Measurements from ENCODE around the gene TBC1D5.

TBC1D5 gene

DNA sequence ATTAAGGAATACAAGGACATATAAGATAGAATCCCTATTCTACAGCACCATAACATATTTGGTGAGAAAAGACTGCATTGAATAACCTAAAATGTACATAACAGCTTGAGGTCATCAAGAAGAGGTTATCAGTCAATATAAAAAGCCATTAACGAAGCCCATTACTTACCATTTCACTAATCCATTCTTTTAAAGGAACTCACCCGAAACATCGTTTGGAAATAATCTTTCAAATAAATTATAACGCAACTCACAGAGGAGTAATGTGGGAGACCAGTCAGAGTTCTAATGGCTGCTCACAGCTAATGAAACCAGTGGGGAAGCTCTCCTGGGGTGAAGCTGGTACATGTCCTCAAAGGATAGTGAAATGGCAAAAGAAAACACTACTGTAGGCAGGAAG lies 188.4 kb downstream of the TBC1D5 start:
- no peak overlapping the region for H3K4me3 ChIP-seq
- no peaks in the 10 kb centered on the region for H3K4me1 ChIP-seq
- no peak overlapping the region for H3K9ac ChIP-seq
- H3K27me3 ChIP-seq, result no peaks in the 10 kb centered on the region
- H3K27ac ChIP-seq, result no peak overlapping the region
- peaks cover 0 to 10% (median 0%) of the 10 kb centered on the region in 11 experiments; a peak in 4 of 22 replicates for H3K36me3 ChIP-seq
- no peak overlapping the region for H3K4me2 ChIP-seq
- TF ChIP-seq Cebpa-rat (IDR thresholded peaks at IDR 0.05), result no peak
- no peaks in the 10 kb centered on the region; a peak in 1 of 22 replicates for H3K9me3 ChIP-seq (replicated peaks in 1 of 11)
- peaks cover 0 to 5% (median 0%) of the 10 kb centered on the region in 11 experiments; a peak in 2 of 22 replicates for H4K20me1 ChIP-seq

DNA sequence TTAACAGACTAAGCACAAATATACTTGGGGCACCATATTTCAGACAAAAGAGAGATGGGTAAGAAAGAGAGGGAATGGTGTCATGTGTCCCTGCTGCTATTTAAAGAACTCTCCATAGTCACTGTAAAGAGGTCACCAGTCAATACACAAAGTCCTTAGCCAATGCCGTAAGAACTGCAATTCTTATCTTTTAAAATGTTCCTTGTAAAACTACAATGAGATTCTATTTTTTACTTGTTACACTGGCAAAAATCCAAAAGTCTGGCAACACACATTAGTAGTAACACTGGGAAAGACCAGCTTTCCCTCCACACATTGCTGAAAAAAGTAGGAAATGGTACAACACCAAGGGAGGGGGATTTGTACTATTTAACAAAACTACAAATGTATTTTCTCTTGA lies 189.4 kb downstream of the TBC1D5 start:
- no peaks in the 10 kb centered on the region for H3K27me3 ChIP-seq
- no peak for TF ChIP-seq Cebpa-rat (IDR thresholded peaks at IDR 0.05)
- H3K4me2 ChIP-seq, result no peak overlapping the region
- no peaks in the 10 kb centered on the region; a peak in 1 of 22 replicates for H3K9me3 ChIP-seq (replicated peaks in 1 of 11)
- H4K20me1 ChIP-seq, result peaks cover 0 to 5% (median 0%) of the 10 kb centered on the region in 11 experiments; a peak in 2 of 22 replicates
- H3K4me1 ChIP-seq, result no peaks in the 10 kb centered on the region
- no peak overlapping the region for H3K27ac ChIP-seq
- no peak overlapping the region for H3K4me3 ChIP-seq
- peaks cover 0 to 11% (median 0%) of the 10 kb centered on the region in 11 experiments; a peak in 4 of 22 replicates for H3K36me3 ChIP-seq
- no peak overlapping the region for H3K9ac ChIP-seq

DNA sequence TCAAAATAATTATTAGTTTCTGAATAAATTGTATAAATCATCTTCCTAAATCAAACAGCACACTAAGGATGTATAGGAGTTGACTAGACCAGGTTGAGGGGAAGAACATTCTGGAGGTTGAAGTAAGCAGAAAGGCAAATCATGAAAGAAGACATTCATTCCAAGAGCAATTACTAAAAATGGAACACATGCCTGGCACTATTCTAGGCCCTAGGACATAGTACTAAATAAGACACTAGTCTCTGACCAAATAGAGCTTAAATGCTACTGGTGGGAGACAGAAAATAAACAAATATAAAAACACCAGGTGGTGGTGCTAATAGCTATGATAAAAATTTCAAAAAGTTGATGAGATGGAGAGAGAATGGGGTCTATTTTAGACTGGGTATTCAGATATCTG lies 190.1 kb downstream of the TBC1D5 start:
- H3K4me2 ChIP-seq, result no peak overlapping the region
- H3K27ac ChIP-seq, result no peak overlapping the region
- H3K36me3 ChIP-seq, result peaks cover 0 to 15% (median 0%) of the 10 kb centered on the region in 11 experiments; a peak in 4 of 22 replicates
- peaks cover 0 to 5% (median 0%) of the 10 kb centered on the region in 11 experiments; a peak in 2 of 22 replicates for H4K20me1 ChIP-seq
- H3K9me3 ChIP-seq (replicated peaks in 1 of 11), result no peaks in the 10 kb centered on the region; a peak in 1 of 22 replicates
- H3K4me1 ChIP-seq, result no peaks in the 10 kb centered on the region
- no peak overlapping the region for H3K4me3 ChIP-seq
- no peak for TF ChIP-seq Cebpa-rat (IDR thresholded peaks at IDR 0.05)
- H3K9ac ChIP-seq, result no peak overlapping the region
- no peaks in the 10 kb centered on the region for H3K27me3 ChIP-seq

DNA sequence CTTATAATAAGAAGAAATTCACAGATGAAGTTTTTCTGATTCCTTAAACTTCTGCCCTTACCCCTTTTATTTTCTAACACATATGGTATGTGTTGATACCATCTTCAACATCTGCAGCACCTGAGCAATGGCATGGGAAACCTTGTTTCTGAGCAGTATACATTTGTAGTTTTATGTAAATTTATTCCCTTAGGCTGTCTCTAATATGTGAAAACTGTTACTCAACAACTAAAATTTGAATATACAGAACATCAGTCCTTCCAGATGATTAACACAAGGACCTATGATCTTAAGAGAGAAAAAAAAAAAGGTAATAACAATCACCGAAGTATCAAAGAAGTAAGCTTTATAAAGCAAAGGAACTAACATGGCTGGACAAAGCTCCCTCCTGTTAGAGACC lies 190.5 kb downstream of the TBC1D5 start:
- H3K36me3 ChIP-seq, result peaks cover 0 to 15% (median 0%) of the 10 kb centered on the region in 11 experiments; a peak in 4 of 22 replicates
- no peaks in the 10 kb centered on the region; a peak in 1 of 22 replicates for H3K9me3 ChIP-seq (replicated peaks in 1 of 11)
- H3K4me3 ChIP-seq, result no peak overlapping the region
- H3K27me3 ChIP-seq, result no peaks in the 10 kb centered on the region
- no peaks in the 10 kb centered on the region for H3K4me1 ChIP-seq
- H3K27ac ChIP-seq, result no peak overlapping the region
- TF ChIP-seq Cebpa-rat (IDR thresholded peaks at IDR 0.05), result no peak
- peaks cover 0 to 5% (median 0%) of the 10 kb centered on the region in 11 experiments; a peak in 2 of 22 replicates for H4K20me1 ChIP-seq
- no peak overlapping the region for H3K4me2 ChIP-seq
- no peak overlapping the region for H3K9ac ChIP-seq

DNA sequence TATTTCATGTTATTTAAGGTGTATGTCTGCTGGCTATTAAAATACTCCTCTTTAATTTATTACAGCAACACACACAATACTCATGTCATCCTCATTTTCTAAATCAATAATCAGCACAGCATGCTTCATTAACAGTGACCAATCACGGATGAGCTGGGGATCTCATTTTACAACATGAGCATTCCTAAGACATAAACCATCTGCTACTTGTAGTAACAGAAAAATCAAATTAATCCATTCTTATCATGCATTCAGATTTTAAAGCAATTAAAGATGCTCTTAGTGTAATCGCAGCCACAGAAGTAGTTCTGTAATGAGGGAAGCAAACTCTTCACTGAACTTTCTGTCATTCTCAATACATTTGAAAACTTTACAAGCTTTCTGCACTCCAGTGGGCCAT lies 191.1 kb downstream of the TBC1D5 start:
- Histone ChIP-seq H3K4me3 (no peak overlapping the region), H3K27me3 (no peaks in the 10 kb centered on the region), H3K36me3 (peaks cover 0 to 20% (median 0%) of the 10 kb centered on the region in 11 experiments; a peak in 4 of 22 replicates), H3K9me3 (replicated peaks in 1 of 11) (no peaks in the 10 kb centered on the region; a peak in 1 of 22 replicates), H3K27ac (no peak overlapping the region), H3K4me1 (no peaks in the 10 kb centered on the region), H3K9ac (no peak overlapping the region), H4K20me1 (peaks cover 0 to 5% (median 0%) of the 10 kb centered on the region in 11 experiments; a peak in 2 of 22 replicates), H3K4me2 (no peak overlapping the region)
- no peak for TF ChIP-seq Cebpa-rat (IDR thresholded peaks at IDR 0.05)

DNA sequence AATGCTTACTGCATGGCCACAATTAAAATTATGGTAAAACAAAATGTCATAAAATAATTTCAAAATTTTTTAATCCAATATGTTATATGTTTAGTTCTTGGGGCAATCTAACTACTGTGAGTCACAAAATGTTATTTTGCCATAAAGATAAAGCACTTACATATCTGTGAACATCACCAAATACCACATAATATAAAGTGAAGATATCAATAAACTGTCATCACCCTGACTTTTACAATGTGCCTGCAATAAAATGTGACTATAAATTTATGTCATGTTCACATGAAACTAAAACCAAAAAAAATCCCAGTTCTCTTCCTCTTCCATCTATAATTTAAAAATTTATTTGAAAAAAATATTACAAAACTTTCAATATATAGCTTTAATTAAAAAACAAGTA lies 191.8 kb downstream of the TBC1D5 start:
- H3K4me1 ChIP-seq, result no peaks in the 10 kb centered on the region

DNA sequence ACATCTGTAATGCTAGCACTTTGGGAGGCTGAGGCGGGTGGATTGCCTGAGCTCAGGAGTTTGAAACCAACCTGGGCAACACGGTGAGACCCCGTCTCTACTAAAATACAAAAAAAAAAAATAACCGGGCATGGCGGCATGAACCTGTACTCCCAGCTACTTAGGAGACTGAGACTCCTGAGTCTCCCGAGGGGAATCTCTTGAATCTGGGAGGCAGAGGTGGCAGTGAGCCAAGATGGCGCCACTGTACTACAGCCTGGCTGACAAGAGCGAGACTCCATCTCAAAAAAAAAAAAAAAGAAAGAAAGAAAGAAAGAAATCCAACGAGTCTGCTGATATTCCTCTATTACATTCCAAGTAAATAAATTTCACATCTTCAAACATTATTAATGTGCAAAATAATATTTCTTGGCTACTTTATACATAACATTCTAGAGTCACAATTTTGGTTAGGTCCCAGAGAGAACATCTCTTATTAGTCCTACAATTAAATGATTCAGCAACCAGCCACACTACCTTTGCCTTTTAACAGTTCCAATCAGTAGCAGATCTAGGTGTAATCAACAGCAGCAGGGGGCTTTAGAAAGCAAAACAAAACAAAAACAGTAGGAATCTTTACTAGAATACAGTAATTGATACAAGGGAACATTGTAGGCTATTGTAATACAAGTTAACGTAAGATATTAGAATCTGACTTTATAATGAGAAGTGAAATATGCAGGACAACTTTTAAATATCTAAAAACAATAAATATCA lies 195.8 kb downstream of the TBC1D5 start:
- TF ChIP-seq Cebpa-rat (IDR thresholded peaks at IDR 0.05), result no peak
- no peak overlapping the region for H3K9ac ChIP-seq
- H3K4me3 ChIP-seq, result no peak overlapping the region
- H3K4me1 ChIP-seq, result no peaks in the 10 kb centered on the region
- peaks cover 3 to 7% (median 6%) of the 10 kb centered on the region in 11 experiments; a peak in 15 of 22 replicates for H3K9me3 ChIP-seq (replicated peaks in 1 of 11)
- H3K27ac ChIP-seq, result no peak overlapping the region
- H4K20me1 ChIP-seq, result peaks cover 0 to 8% (median 0%) of the 10 kb centered on the region in 11 experiments; a peak in 2 of 22 replicates
- H3K4me2 ChIP-seq, result no peak overlapping the region
- H3K36me3 ChIP-seq, result peaks cover 10 to 41% (median 16%) of the 10 kb centered on the region in 11 experiments; a peak in 15 of 22 replicates
- H3K27me3 ChIP-seq, result no peaks in the 10 kb centered on the region

More for the DNA sequence above, 191.8 kb downstream of the TBC1D5 start:
- Histone ChIP-seq H3K27ac (no peak overlapping the region), H3K4me3 (no peak overlapping the region), H3K9me3 (replicated peaks in 1 of 11) (no peaks in the 10 kb centered on the region), H4K20me1 (peaks cover 0 to 5% (median 0%) of the 10 kb centered on the region in 11 experiments; a peak in 2 of 22 replicates), H3K27me3 (no peaks in the 10 kb centered on the region), H3K4me2 (no peak overlapping the region), H3K36me3 (peaks cover 0 to 16% (median 0%) of the 10 kb centered on the region in 11 experiments; a peak in 4 of 22 replicates), H3K9ac (no peak overlapping the region)
- TF ChIP-seq Cebpa-rat (IDR thresholded peaks at IDR 0.05), result no peak

DNA sequence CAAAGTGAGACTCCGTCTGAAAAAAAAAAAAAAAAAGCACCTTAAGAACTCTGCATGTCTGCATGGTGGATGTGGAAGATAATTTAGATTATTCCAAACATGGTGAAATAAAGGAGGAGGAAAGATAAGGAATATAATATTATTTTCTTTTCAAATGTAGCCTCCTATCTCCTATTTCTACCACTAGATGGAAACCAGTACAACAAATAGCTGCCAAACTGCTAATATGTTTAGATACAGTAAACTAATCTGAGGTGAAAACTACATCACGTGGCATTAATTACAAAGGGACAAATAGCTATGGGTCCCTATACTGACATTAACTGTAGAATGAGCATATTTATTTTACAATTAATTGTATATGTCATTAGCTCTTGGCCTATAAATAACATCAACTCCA lies 197.8 kb downstream of the TBC1D5 start:
- Histone ChIP-seq H3K36me3 (peaks cover 10 to 49% (median 17%) of the 10 kb centered on the region in 11 experiments; a peak in 15 of 22 replicates), H3K4me1 (no peaks in the 10 kb centered on the region), H3K4me3 (no peak overlapping the region), H4K20me1 (peaks cover 0 to 3% (median 0%) of the 10 kb centered on the region in 11 experiments; a peak in 2 of 22 replicates), H3K9ac (no peak overlapping the region), H3K4me2 (no peak overlapping the region), H3K9me3 (replicated peaks in 1 of 11) (peaks cover 3 to 17% (median 12%) of the 10 kb centered on the region in 11 experiments; a peak in 17 of 22 replicates), H3K27me3 (no peaks in the 10 kb centered on the region), H3K27ac (no peak overlapping the region)
- no peak for TF ChIP-seq Cebpa-rat (IDR thresholded peaks at IDR 0.05)

DNA sequence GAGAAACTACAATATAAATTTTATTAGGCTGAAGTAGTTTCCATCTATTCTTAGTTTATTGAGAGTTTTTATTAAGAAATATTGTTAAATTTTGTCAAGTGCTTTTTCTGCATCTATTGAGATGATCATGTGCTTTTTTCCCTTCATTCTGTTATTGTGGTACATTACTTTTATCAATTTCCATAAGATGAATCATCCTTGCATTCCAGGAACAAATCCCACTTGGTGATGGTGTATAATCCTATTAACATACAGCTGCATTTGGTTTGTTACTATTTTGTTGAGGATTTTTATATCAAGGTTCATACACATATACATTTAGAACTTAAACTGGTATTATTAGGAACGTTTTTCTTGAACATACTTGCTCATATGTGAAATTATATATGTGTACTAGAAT lies 199.8 kb downstream of the TBC1D5 start:
- Histone ChIP-seq H3K4me2 (no peak overlapping the region), H4K20me1 (peaks cover 0 to 3% (median 0%) of the 10 kb centered on the region in 11 experiments; a peak in 1 of 22 replicates), H3K27me3 (no peaks in the 10 kb centered on the region), H3K9me3 (replicated peaks in 1 of 11) (peaks cover 3 to 21% (median 14%) of the 10 kb centered on the region in 11 experiments; a peak in 17 of 22 replicates), H3K4me3 (no peak overlapping the region), H3K36me3 (peaks cover 10 to 44% (median 17%) of the 10 kb centered on the region in 11 experiments; a peak in 15 of 22 replicates), H3K9ac (no peak overlapping the region), H3K27ac (no peak overlapping the region), H3K4me1 (no peaks in the 10 kb centered on the region)
- TF ChIP-seq Cebpa-rat (IDR thresholded peaks at IDR 0.05), result no peak

Measured in BLaER1 treated with 17β-estradiol and CSF1 and Interleukin-3, amounts not matched to agents 10 nM and 100 nM (cell line).